Body of pancreas (tissue), 4 donors: ENCODE results near the gene NXPE3. TPM values are rescaled to one million over a fixed set of nuclear protein-coding genes. Genes with fewer than 3 reads are reported as not detected.

ENCODE experiments used
- ATAC-seq: fragments of 150-250 bp; one replicate; pipeline ENCODE4 v1.9.1; 2016
- DNase-seq, 4 donors: peaks; one replicate each; pipeline ENCODE4 v3.0.0-alpha.2; 2019
- H3K27ac ChIP-seq, 4 donors: fragments of 200-600 bp; sonication (generic); 1 replicate in 3 of 4; 2 replicates in 1 of 4; pipeline versions ENCODE4 v1.5.1 to v1.6.1; 2016 to 2019; ENCODE audit warnings: mild to moderate bottlenecking in 1 of 4, mixed read lengths in 1 of 4, moderate library complexity in 1 of 4
- H3K27me3 ChIP-seq, 2 donors: fragments of 200-600 bp; sonication (generic); one replicate each; pipeline ENCODE4 v1.6.0; 2016; ENCODE audit warnings: mild to moderate bottlenecking in 1 of 2
- H3K36me3 ChIP-seq, 2 donors: fragments of 200-600 bp; sonication (generic); replicated peaks in 1 of 2; 2 replicates each; pipeline ENCODE4 v1.5.1; 2016; ENCODE audit warnings: low read depth in 2 of 2; ENCODE audit not compliant: insufficient read depth in 1 of 2
- H3K4me1 ChIP-seq: fragments of 200-600 bp; sonication (generic); one replicate; pipeline ENCODE4 v1.6.0; 2016
- H3K4me3 ChIP-seq, 2 donors: fragments of 200-600 bp; sonication (generic); 1 replicate in 1 of 2; 2 replicates in 1 of 2; pipeline ENCODE4 v1.5.1; 2016 to 2019
- H3K9me3 ChIP-seq, 3 donors: fragments of 200-600 bp; sonication (generic); 1 replicate in 2 of 3; 2 replicates in 1 of 3; pipeline ENCODE4 v1.5.1; 2016
- POLR2A ChIP-seq, 3 donors: fragments of 450-650 bp; IDR thresholded peaks; one replicate each; pipeline ENCODE4 v1.6.1; 2016; ENCODE audit warnings: antibody characterized with exemption in 3 of 3, mild to moderate bottlenecking in 2 of 3
- WGBS, 2 donors: methylation state at CpG; one replicate each; pipeline ENCODE4 v1.1.5; 2017; 5-methylcytosine and 5-hydroxymethylcytosine counted together
- intact Hi-C: fragments of 100-400 bp; cut with DNase I; formaldehyde crosslinking; loops from one replicate; pipeline ENCODE4 v1.15.1; 2023
- total RNA-seq, 2 donors: library from RNA; depleted of rRNA; stranded (reverse); fragments of >200 nt; gene quantifications; one replicate each; pipeline ENCODE4 v1.1.0, GENCODE V29; 2016
- TF ChIP-seq, protein P1 (sequence below), 7 experiments: fragments of 450-650 bp in 4 of 7; fragments of 200-600 bp in 3 of 7; sonication (generic) in 3 of 7; IDR thresholded peaks; one replicate each; pipeline ENCODE4 v1.5.1; 2016 to 2019; ENCODE audit warnings: antibody characterized with exemption in 7 of 7

Gene NXPE3
- total RNA-seq, 2 donors from 2014 or later, result 3.1 to 4.6 TPM

DNA sequence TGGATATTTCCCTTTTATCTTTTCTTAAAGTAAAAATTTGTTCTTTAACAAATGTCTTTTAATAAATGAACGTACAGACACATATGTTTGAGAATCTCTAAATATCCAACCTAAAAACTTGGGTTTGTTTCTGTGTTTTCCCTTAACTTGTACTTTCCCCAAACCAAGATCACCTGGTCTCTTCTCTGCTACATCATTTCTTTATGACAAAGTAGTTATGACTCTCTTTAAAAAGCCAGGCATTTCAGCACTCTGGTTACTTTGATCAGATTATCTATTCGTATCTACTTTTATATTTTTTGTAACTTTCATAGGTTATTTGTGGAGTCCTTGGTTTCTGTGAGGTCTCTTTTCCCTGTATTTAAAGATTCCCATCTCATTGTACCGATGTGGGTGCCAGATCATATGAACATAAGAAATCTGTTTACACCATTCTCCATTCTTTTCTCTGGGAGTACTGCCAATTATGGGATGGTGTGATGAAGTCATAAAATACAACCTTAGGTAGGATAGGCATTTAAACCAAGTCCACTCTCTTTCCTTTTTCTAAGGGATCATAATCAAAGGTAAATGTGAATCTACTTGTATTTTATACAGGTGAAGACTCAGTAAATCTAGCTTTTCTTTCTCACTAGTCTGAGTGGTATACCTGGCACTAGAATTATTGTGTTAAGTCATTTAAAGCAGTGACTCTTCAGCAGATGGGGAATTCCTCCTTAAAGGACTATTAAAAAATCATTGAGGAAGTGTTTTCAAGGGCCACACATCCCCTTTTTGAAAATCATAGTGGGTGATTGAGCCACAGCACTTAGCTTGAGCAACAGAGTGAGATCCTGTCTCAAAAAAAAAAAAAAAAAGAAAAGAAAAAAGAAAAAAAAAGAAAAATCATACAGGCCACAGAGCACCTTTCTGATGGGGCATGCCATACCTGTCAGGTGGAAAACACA is 57.9 kb downstream of the NXPE3 start:
- DNase-seq, result peak in 1 of 4 donors; percentile 28
- TF ChIP-seq, protein P1, sequence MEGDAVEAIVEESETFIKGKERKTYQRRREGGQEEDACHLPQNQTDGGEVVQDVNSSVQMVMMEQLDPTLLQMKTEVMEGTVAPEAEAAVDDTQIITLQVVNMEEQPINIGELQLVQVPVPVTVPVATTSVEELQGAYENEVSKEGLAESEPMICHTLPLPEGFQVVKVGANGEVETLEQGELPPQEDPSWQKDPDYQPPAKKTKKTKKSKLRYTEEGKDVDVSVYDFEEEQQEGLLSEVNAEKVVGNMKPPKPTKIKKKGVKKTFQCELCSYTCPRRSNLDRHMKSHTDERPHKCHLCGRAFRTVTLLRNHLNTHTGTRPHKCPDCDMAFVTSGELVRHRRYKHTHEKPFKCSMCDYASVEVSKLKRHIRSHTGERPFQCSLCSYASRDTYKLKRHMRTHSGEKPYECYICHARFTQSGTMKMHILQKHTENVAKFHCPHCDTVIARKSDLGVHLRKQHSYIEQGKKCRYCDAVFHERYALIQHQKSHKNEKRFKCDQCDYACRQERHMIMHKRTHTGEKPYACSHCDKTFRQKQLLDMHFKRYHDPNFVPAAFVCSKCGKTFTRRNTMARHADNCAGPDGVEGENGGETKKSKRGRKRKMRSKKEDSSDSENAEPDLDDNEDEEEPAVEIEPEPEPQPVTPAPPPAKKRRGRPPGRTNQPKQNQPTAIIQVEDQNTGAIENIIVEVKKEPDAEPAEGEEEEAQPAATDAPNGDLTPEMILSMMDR (IDR thresholded peaks at IDR 0.05), result no peak
- TF ChIP-seq POLR2A (IDR thresholded peaks at IDR 0.05), result no peak
- H3K4me1 ChIP-seq, result peaks cover 35% of the 10 kb centered on the region
- intact Hi-C loops, result no loop called here
- WGBS, 2 donors, result 52 to 57% methylated on average over 3 of the region's 3 CpGs
- peak; percentile 94 for ATAC-seq
- H3K27me3 ChIP-seq, result no peaks in the 10 kb centered on the region
- peaks cover 0 to 3% (median 0%) of the 10 kb centered on the region in 3 donors for H3K9me3 ChIP-seq
- H3K4me3 ChIP-seq, result no peak overlapping the region
- peak overlapping the region in 3 of 4 donors; percentile 9 to 59 (median 21) for H3K27ac ChIP-seq
- H3K36me3 ChIP-seq, result no peaks in the 10 kb centered on the region

DNA sequence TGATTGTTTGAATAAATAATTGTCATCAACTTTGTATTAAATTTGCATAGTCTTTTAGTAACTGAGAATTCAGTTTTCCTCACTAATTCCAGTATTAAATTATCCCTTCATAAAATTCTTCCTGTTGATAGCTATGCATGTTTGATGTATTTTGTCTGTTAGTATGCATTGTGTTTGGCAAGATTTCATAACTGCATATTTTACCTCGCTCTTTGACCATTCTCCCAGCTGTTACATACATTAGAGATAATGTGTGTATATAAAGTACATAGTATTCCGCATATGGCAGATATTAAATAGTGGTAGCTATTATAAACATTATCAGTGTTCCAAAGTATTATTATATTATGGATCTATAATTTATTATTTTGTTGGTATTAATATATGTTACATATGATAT is 59.7 kb downstream of the NXPE3 start:
- Histone ChIP-seq H3K27me3 (no peaks in the 10 kb centered on the region), H3K4me1 (peaks cover 28% of the 10 kb centered on the region), H3K36me3 (no peaks in the 10 kb centered on the region), H3K27ac (no peak overlapping the region), H3K4me3 (no peak overlapping the region), H3K9me3 (peaks cover 0 to 3% (median 0%) of the 10 kb centered on the region in 3 donors)
- no peak for DNase-seq
- intact Hi-C loops, result no loop called here
- no peak for ATAC-seq
- WGBS, 2 donors, result 83 to 90% methylated on average over 2 of the region's 2 CpGs
- TF ChIP-seq, protein P1 (IDR thresholded peaks at IDR 0.05), result no peak
- no peak for TF ChIP-seq POLR2A (IDR thresholded peaks at IDR 0.05)

DNA sequence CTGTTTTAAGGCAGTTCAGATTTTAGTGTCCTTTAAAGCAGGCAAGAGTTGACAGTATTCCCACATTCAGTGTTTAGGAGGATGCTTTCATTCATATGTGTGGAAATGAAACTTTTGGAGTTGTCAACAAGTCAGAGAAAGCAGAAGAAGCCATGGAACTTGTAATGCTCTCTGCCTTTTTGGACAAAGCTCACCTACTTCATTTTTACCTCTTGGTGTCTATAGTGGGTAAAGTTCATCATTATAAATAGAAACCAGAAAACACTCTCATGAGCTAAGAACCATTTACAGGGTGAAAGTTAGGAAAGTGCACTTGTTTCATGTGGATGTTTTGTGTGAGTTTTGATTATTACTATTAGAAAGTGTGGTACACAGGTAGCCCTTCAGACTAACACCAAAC is 61.1 kb downstream of the NXPE3 start:
- no peak overlapping the region for H3K27ac ChIP-seq
- H3K4me3 ChIP-seq, result no peak overlapping the region
- no peaks in the 10 kb centered on the region for H3K36me3 ChIP-seq
- H3K9me3 ChIP-seq, result peaks cover 0 to 3% (median 0%) of the 10 kb centered on the region in 3 donors
- DNase-seq, result no peak
- intact Hi-C loops, result no loop called here
- ATAC-seq, result no peak
- TF ChIP-seq, protein P1 (IDR thresholded peaks at IDR 0.05), result no peak
- TF ChIP-seq POLR2A (IDR thresholded peaks at IDR 0.05), result no peak
- peaks cover 18% of the 10 kb centered on the region for H3K4me1 ChIP-seq
- H3K27me3 ChIP-seq, result no peaks in the 10 kb centered on the region

DNA sequence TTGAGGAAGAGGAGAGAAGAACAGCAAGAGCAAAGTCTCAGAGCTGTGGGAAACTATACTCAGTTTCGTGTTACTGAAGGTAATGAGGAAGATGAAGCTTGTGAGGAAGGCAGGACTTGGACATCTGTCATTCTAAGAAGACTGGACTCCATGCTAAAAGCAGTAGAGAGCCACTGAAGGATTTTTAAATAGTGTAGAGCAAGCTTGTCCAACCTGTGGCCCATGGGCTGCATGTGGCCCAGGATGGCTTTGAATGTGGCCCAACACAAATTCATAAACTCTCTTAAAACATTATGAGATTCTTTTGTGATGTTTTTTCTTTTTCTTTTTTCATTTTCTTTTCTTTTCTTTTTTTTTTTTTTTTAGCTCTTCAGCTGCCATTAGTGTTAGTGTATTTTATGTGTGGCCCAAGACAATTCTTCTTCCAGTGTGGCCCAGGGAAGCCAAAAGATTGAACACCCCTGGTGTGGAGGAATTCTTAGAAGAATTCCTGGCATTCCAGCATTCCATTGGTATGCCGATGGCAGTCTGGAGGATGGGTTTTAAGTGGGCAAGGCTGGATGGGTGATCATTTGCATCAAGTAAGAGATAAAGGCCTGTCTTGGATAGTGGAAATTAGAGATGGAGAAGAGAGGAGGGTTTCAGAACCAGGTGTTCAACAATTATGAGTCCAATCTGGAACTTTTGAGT is 63.4 kb downstream of the NXPE3 start:
- H3K9me3 ChIP-seq, result peaks cover 0 to 3% (median 0%) of the 10 kb centered on the region in 3 donors
- intact Hi-C loops, result no loop called here
- ATAC-seq (no peak), DNase-seq (no peak)
- H3K4me1 ChIP-seq, result peaks cover 20% of the 10 kb centered on the region
- H3K36me3 ChIP-seq, result no peaks in the 10 kb centered on the region
- H3K27ac ChIP-seq, result no peak overlapping the region
- no peak overlapping the region for H3K4me3 ChIP-seq
- no peak for TF ChIP-seq POLR2A (IDR thresholded peaks at IDR 0.05)
- TF ChIP-seq, protein P1 (IDR thresholded peaks at IDR 0.05), result no peak
- H3K27me3 ChIP-seq, result no peaks in the 10 kb centered on the region
- 75 to 82% methylated on average over 2 of the region's 2 CpGs for WGBS, 2 donors
